Pons (tissue), 1 donor: ENCODE measurements around the gene MGST3.
A peak's percentile ranks its signal among the peaks of the same experiment; 100 is the strongest.
"Not testable (repeated sequence)": the region's sequence is repeated elsewhere in the genome, so short reads cannot be mapped to it uniquely, and the experiment has no call there.

Experiments
- DNase-seq: peaks from one replicate; pipeline ENCODE4 v3.0.0-alpha.2; 2016; ENCODE audit warnings: low spot score

MGST3 gene

GRCh38 chr1:165658766-165659580, 27.9 kb downstream of the MGST3 start:
- DNase-seq, result not testable (repeated sequence)

DNA sequence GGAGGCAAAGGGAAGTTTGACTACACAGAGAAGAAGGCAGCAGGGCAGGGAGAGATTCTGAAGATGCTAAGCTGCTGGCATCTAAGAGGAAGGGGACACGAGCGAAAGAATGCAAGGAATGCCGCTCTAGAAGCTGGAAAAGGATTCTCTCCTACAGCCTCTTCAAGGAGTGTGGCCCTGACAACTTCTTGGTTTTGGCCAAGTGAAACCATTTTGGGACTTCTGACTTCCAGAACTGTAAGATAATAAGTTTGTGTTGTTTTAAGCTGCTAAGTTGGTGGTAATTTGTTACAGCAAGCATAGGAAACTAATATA, 28.5 kb downstream of the MGST3 start:
- no peak for DNase-seq

DNA sequence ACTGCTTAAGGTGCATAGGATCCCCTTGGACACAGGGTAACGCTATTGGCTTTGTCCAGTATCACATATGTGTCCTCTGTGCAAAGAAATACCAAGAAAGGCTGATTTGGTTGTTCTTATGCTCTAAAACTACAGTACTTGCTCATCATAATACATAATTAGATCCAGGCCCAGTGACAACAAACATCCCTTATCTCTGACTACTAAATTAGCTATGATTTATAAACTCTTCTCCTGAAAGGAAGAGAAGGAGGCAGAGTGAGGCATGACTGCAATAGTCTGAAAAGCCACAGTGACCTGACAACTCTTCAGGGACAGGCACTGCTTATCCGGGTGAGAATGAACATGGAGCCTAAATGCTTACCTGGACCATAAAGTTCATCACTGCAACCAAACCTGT, 30.7 kb downstream of the MGST3 start:
- no peak for DNase-seq

DNA sequence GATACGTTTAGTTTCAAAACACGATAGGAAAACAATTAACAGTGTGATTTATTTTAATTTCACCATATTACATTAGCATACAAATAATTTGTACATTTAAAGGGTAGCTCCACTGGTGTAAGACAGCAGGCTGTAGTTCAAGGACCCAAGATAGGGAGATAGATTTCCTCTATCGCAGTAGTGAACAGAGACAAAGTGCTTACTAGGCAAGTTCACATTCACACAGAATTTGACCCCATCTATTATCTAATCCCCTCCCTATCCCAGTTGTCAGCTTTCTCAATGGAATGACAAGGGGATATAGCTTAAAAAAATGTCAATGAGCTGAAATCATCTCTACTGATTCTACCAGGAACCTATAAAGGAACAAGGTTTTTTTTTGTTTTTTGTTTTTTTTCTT, 31.2 kb downstream of the MGST3 start:
- DNase-seq, result no peak

DNA sequence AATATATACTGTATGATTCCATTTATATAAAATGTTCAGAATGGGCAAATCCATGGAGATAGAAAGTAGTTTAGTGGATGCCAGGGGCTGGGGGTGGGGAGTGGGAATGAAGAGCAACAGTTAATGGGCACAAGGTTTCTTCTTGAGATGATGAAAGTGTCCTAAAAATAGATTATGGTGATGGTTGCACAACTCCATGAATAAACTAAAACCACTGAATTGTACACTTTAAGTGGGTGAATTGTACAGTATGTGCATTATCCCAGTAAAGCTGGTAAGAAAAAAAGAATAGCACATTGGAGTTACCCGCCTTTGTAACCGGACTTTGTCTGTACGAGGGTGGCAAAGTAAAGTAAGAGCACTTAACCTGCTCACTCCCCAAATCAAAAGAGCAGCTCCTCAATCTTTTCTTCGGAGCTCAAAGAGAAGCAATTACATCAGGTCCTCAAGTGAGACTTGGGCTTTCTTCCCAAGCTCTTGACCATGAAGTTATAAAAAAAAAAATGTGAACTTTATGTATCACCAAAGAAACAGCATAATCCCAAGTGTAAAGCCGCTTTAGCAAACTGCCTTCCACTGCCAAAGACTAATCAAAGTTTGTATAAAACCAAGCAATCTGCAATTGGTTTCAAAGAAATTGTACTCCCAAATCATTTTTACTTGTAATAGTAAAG, 35.3 kb downstream of the MGST3 start:
- no peak for DNase-seq

DNA sequence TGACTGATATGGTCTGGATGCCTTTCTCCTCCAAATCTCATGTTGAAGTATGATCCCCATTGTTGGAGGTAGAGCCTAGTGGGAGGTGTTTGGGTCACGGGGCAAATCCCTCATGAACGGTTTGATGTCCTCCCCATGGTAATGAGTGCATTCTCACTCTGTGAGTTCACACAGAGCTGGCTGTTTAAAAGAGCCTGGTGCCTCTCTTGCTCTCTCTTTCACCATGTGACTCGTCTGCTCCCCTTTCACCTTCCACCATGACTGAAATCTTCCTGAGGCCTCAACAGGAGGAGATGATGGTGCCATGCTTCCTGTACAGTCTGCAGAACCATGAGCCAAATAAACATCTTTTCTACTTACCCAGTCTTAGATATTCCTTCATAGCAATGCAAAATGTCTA, 37.1 kb downstream of the MGST3 start:
- DNase-seq, result no peak

DNA sequence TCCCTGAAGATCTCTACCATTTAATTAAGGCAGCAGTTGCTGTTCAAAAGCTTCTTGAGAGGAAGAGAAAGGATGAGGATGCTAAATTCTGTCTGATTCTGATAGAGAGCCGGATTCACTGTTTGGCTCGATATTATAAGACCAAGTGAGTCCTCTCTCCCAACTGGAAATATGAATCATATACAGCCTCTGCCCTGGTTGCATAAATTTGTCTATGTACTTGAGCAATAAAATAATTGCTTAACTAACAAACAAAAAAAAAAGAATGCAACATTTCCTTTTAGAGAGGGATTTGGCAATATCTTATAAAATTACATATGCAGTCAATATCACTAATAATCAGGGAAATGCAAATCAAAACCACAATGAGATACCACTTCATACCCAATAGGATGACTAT, 40.5 kb downstream of the MGST3 start:
- DNase-seq, result no peak

DNA sequence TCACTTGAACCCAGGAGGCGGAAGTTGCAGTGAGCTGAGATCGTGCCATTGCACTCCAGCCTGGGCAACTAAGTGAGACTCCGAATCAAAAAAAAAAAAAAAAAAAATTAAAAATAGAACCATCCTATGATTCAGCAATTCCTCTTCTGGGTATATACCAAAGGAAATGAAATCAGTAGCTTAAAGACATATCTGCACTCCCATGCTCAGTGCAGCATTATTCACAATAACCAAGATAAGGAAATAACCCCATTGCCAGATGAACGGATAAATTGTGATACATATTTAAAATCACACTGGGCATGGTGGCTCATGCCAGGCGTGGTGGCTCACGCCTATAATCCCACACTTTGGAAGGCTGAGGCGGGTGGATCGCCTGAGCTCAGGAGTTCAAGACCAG, 43.6 kb downstream of the MGST3 start:
- DNase-seq, result no peak

DNA sequence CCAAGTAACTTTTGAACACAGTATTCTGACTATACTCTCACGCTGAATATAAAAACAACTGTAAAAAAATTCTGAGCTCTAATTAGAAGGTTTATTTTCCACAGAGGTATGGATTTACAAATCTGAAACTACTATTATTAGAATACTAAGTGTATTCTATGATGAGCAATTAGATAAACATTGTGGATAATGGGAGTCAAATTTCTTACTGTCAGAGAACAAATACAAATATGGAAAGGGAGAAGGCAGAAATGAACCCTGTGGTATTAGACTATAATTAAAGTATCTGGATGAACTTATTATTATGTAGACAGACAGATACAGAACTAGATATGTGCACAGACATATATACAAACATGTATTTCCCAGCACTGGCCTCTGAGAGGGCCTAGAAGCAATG, 44.8 kb downstream of the MGST3 start:
- no peak for DNase-seq

GRCh38 chr1:165678509-165678908, 47.5 kb downstream of the MGST3 start:
- DNase-seq, result no peak

- no peak for DNase-seq
Observed at GRCh38 chr1:165679282-165680036, 48.4 kb downstream of the MGST3 start.

DNA sequence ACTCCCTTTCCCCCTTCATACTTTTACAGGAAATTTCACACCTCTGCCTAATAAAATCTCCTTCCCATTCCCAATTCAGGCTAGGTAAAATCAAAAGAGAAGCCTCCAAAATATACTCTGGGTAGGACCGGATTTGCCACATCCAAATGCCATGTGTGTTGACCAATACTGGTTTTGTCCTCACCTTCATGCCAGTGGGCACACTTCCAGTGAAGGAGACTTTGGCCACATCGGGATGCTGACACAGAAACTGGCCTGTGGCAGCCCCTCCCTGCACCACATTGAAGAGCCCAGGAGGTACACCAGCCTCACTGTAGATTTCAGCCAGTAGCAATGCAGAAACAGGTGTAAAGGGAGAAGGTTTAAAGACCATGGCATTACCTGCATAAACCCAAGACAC, 49.3 kb downstream of the MGST3 start:
- no peak for DNase-seq

DNA sequence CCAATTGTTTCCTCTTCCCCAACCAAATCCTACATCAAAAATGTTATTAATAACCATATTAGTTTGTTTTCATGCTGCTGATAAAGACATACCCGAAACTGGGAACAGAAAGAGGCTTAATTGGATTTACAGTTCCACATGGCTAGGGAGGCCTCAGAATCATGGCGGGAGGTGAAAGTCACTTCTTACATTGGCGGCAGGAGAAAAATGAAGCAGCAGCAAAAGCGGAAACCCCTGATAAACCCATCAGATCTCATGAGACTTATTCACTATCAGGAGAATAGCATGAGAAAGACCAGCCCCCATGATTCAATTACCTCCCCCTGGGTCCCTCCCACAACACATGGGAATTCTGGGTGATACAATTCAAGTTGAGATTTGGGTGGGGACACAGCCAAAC, 49.7 kb downstream of the MGST3 start:
- DNase-seq, result not testable (repeated sequence)

GRCh38 chr1:165683848-165684485, 52.9 kb downstream of the MGST3 start:
- no peak for DNase-seq

GRCh38 chr1:165686121-165686970, 55.3 kb downstream of the MGST3 start:
- DNase-seq, result no peak

DNA sequence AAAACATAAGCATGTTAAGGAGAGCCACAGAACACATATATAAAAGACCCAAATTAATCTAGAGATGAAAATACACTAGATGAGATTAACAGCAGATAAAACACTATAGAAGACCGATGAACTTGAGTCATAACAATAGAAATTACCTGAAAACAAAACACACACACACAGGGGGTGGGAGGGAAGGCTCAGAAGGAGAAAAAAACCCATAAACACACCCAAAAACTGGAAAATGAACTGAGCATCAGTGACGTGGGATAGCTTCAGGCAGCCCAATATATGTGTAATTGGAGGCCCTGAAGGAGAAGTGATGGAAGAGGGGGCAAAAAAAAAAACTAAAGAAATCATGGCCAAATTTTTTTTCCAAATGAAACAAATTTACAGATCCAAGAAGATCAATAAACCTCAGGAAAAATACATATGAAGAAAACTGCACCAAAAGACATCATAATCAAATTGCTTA, 56.0 kb downstream of the MGST3 start:
- DNase-seq, result no peak

DNA sequence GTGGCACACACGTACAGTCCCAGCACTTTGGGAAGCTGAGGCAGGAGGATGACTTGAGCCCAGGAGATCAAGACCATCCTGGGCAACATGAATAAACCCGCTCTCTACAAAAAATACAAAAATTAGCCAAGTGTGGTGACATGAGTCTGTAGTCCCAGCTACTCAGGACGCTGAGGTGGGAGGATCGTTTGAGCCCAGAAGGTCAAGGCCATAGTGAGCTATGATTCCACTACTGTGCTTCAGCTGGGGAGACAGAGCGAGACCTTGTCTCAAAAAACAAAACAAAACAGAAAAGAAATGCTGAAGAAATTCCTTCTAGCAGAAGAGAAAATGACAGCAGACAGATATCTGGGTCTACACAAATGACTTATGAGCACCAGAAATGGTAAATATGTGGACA, 57.0 kb downstream of the MGST3 start:
- DNase-seq, result no peak

DNA sequence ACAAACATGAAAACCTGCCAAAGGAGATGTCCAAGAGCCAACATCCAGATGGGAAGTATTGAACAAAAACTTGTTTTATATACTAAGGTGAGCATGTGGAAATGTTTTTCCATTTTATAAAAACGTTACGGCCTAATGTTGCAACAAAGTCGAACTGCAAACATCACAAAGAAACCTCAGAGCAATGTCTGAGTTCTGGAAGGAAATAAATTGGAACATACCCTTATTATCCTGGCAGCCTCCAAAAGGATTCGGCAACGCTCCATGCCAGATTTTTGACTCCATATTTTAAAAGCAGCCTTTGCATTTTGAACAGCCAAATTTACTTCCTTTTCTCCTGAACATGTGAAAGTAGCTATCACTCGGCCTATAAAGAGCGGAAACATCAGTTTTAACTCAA, 64.0 kb downstream of the MGST3 start:
- DNase-seq, result no peak

GRCh38 chr1:165696625-165697100, 65.6 kb downstream of the MGST3 start:
- DNase-seq, result peak; percentile 68

GRCh38 chr1:165697491-165697880, 66.5 kb downstream of the MGST3 start:
- peak; percentile 7 for DNase-seq
